Body of pancreas (tissue), 4 donors: ENCODE results near the gene PEX14.

Experiments used
- CTCF ChIP-seq, 7 experiments: fragments of 450-650 bp in 4 of 7; fragments of 200-600 bp in 3 of 7; sonication (generic) in 3 of 7; IDR thresholded peaks; one replicate each; pipeline ENCODE4 v1.5.1; 2016 to 2019; ENCODE audit warnings: antibody characterized with exemption in 7 of 7
- POLR2A ChIP-seq, 3 donors: fragments of 450-650 bp; IDR thresholded peaks; one replicate each; pipeline ENCODE4 v1.6.1; 2016; ENCODE audit warnings: antibody characterized with exemption in 3 of 3, mild to moderate bottlenecking in 2 of 3

- no peak for TF ChIP-seq CTCF (IDR thresholded peaks at IDR 0.05)
- TF ChIP-seq POLR2A (IDR thresholded peaks at IDR 0.05), result no peak
Measured at GRCh38 chr1:10633416-10633815, 158.7 kb downstream of the PEX14 start.
